HG02610 (cell line): ENCODE data around the gene RRBP1.
"Not testable (repeated sequence)": the region's sequence is repeated elsewhere in the genome, so short reads cannot be mapped to it uniquely, and the experiment has no call there.

Experiments
- ATAC-seq: cut with Tn5 transposase; IDR thresholded peaks from one replicate; pipeline ENCODE4 v1.9.1; 2021; ENCODE audit warnings: mild to moderate bottlenecking, moderate library complexity; ENCODE audit not compliant: unreplicated experiment

RRBP1 gene

GRCh38 chr20:17708675-17709360 is 26.8 kb upstream of the RRBP1 start:
- no peak for ATAC-seq

DNA sequence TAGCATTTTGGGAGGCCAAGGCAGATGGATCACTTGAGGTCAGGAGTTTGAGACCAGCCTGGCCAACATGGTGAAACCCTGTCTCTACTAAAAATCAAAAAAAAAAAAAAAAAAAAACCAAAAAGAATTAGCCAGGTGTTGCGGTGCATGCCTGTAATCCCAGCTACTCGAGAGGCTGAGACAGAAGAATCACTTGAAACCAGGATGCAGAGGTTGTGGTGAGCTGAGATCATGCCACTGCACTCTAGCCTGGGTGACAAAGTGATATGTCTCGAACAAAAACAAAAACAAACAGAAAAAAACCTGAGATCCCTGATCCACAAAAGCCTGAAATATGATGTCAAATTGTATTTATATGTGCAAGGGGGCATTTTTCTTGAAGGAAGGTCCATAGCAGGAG is 25.9 kb upstream of the RRBP1 start:
- not testable (repeated sequence) for ATAC-seq

DNA sequence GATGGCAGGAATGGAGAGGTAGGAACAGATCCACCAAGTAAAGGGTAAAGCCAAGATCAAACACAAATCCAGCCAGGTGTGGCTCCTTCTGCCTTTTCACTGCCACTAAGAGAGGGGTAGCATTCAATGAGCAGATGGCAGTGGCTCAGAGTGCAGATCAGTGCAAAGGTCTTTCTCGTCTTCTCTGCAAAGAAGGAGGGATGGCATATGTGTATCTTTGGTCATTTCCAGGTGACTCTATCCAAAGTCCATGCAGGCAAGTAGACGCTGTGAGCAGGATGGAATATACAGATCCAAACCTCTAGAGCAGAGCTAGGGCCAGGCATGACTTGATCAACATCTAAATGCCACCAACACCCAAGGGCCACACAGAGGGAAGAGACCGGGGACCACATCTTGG is 24.6 kb upstream of the RRBP1 start:
- no peak for ATAC-seq

DNA sequence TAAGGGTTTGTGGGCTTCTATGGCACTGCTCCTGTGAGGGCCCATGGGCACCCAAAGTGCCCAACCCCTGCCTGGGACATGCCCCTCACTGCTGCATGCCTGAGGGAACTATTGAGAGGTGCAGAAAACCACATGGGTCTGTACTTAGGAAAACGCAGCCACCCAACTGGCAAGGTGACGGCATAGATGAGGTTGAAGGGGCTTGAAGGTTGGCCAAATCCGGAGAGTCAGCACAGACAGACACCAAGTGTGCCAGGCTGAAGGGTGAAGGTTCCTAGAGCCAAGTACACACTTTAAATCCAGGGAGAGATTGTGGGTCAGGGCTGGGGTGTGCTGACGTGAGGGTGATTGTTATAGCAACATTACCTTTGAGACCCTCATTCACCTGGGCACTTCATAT is 23.9 kb upstream of the RRBP1 start:
- no peak for ATAC-seq

DNA sequence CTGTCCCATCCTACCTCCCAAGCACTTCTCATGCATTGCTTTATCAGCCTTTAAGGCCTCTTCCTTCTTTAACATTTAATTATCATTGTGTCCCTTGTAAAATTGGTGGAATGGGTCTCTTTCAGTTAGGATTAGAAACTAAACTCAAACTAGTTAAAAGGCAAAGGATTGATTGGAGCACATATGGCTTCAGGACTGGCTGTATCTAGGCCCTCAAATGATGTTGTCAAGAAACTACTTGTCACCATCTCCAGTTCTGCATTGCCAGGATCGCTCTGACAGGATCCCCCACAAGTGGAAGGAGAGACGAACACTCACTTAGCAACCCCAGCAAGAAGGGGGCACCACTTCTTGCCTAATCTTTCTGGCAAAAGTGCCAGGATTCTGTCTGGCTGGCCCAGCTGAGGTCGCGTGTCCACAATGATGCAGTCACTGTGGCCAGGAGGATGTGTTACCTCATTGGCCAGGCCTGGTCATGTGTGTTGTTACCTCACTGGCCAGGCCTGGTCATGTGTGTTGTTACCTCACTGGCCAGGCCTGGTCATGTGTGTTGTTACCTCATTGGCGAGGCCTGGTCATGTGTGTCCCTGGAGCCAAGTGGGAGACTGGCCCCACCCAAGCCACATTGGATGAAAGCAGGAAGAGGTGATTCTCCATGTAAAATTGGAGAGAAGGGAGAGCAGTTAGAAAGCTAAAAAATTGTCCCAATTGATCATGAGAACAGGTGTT is 22.7 kb upstream of the RRBP1 start:
- no peak for ATAC-seq

GRCh38 chr20:17701826-17702225 is 19.8 kb upstream of the RRBP1 start:
- ATAC-seq = no peak

DNA sequence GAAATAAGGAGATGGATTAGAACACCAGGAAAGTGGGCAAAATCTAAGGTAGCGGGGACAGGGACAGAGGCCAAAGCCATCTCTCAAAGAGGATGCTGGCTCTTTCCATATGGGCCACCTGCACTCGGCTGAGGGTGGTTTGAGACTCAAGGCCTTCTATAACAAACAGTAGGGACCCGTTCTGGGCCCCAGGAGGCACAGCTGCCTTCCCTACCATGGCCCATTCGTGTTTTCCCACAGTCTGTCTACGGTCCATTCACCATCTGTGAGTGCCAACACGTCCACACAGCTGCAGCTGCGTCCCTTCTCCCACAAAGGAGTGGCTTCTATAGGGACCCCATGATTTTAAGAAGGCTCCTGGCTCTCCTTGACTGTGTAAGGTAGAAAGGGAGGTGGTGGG is 18.6 kb upstream of the RRBP1 start:
- ATAC-seq = no peak

GRCh38 chr20:17699931-17700351 is 17.9 kb upstream of the RRBP1 start, which contains the start of gene BANF2:
Gene BANF2 (plus strand): TSS chr20:17699966. CDS start chr20:17725026, 25,060 bp downstream.
- ATAC-seq = no peak

GRCh38 chr20:17698384-17698783 is 16.3 kb upstream of the RRBP1 start:
- ATAC-seq = no peak

DNA sequence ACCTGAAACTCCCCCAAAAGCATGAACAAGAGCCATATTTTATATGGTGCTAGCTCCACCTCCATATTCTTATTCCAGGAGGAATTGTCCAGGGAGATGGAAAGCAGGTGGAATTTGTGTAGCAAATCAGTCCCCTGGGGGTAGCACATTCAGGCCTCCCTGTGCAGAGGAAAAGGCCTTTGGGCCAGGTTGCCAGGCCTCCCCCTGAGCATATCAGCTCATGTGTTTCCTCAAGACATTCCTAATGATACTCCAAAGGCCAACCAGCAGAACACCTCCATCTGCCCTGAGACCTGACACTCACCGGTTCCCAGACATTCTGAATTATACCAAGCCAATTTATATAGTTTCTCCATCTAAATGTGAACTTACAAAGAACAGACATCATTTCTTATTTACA is 15.1 kb upstream of the RRBP1 start:
- no peak for ATAC-seq

DNA sequence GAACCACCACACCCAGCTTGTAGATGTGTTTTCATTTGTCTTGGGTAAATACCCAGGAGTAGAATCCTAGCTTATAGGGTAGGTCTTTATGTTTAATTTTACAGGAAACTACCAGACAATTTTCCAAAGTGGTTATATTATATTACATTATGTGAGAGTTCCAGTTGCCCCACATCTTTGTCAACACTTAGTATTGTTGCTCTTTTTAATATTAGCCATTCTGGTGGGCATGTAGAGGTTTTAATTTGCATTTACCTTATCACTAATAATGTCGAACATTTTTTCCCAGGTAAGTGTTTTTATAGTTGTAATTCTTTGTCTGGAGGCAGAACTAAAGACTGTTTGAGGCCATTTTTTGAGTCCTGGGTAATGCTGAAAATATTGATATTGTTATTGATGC is 14.2 kb upstream of the RRBP1 start:
- ATAC-seq = no peak

DNA sequence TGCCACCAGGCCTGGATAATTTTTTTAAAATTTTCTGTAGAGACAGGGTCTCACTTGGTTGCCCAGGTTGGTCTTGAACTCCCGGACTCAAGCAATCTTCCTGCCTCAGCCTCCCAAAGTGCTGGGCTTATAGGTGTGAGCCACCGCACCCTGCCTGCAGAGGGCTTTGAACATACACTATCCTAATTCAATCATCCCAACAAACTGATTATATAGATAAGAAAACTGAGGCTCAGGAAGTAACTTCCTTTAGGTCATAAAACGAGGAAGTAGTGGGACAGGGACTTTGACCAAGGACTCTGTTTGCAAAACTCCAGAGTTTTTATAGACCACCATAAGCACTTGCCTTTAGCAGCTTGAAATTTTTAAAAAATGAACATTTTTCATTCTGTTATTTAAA is 12.7 kb upstream of the RRBP1 start:
- ATAC-seq = no peak

DNA sequence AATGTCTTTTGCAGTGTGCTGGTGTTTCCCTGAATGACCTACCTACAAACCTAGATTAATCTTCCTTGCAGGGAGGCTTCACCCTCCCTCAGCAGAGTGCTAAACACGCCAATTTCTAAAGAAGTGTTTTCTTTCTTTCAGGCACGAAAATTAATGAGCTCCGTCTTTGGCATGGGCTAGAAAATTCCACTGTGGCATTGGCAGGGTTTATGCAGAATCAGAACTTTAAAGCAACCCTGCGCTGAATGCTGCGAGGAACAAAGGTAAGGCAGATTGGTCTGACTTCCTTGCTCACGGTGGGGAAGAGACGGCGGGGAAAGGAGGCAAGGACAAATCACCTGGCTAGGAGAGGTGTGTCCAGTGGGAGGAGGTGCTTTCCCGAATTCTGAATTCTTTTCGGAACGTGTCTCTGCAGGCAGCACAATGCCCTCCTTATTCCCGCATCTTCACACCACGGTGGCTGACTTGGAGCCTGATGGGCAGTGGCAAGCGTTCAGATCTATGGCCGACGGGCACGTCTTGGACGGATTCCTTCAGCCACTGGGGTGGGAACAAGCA is 11.5 kb upstream of the RRBP1 start:
- no peak for ATAC-seq

DNA sequence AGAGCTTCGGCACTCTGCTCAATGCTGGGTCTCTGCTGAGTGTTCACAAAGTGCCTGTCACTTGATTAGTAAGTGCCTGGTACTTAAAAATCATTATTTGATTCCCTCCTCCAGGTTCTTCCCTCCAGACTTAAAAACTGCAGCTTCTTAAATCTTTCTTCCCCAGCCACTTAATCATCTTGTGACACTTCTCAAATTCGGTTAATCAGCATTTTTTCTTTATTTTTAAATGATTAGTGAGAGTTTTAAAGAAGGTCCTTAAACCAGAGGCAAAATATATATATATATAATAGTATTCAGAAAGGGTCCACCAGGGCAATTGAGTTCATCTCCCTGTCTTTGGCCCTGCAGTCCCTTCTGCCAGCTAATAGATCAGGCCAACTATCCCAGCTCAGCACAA is 9.7 kb upstream of the RRBP1 start:
- ATAC-seq = no peak

DNA sequence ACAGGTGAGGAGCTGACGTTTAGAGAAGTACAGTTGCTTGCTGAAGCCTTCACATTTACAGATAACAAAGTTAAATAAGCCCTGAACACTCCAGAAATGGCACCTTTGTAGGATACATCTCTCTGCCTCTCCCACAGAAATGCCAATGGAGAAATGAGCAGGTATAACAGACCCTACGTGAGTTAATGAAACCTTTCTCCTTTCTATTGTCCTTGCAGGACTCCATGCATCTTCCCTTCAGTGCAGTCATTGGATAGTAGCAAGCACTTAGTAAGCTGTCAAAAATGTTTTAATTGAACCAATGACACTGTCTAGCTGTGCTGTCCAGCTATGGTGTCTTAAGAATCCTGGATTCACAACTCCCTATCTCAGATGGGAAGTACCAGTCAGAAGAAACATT is 8.1 kb upstream of the RRBP1 start:
- no peak for ATAC-seq

DNA sequence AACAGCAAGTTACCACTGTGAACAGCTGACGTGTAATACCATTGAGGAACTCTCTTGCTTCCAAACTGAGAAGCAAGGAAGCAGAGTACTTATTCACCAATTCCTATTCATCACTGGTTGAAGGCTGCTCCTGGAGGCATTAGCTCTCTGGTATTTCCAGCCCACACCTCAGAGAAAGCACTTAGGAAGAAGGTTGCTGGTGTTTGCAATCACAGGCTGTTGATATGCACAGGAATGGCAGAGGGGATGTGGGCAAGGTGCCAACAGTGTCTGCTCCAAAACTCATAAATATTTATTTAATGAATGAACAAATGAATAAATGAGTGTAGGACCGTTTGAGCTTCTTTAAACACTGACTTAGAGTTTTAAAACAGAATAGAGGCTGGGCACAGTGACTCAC is 6.9 kb upstream of the RRBP1 start:
- no peak for ATAC-seq

DNA sequence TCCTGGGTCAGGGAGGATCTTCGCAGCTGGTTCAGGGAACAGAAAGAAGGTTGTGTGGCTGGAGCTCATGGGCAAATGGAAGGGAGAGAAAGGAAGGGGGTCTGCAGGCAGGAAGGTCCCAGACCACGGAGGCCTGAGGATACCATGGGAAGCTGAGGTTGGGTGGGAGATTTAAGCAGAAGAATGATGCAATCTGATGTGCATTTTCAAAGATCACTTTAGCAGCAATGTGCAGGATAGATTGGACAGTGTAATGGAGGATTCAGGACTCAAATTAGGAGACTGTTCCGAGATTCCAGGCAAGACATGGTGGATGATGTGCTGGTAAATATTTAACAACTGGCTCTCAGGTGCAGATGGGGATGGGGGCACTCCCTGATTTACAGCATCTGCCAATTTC is 5.8 kb upstream of the RRBP1 start:
- no peak for ATAC-seq

DNA sequence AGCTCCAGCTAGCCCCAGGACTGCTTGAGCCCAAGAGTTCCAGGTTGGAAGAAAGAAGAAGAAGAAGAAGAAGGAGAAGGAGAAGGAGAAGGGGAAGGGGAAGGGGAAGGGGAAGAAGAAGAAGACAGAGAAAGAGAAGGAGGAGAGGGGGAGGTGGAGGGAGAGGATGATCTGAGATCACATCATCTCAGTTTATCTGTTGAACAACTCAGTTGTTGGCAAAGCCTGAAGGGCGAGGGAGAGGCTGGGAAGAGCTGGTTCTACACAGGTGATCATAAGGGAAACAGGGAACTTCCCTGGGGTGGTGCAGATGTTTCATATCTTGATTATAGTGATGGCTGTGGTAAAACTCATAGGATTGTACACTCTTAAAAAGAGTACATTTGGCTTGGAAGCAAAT is 3.1 kb upstream of the RRBP1 start:
- ATAC-seq = no peak

GRCh38 chr20:17684077-17684888 is 2.2 kb upstream of the RRBP1 start:
- ATAC-seq = no peak

GRCh38 chr20:17683218-17684076 is 1.4 kb upstream of the RRBP1 start:
- ATAC-seq = no peak

GRCh38 chr20:17682889-17683198 is 802 bp upstream of the RRBP1 start:
- no peak for ATAC-seq
